ENCODE data around the gene NXPH4.

Gene NXPH4

DNA sequence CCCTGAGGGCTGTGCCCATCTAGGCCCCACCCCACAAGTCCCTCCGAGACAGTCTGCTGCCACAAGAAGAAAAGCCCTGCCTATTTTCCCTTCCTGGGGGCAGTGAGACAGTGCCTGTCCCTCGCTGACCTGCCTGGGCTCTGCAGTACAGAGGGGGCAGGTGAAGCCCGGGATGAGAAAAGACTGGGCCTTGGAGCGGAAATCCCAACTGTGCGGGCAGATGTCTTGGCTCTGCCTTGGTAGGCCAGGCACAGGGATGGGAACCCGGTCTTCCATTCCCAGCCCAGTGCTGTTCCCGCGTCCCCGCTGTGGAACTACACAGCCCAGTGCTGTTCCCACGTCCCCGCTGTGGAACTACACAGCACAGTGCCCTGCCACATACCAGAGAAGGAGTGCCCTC is 12.8 kb upstream of the NXPH4 start:
- ATAC-seq (ENCODE audit: low read depth), result no peak
- Histone ChIP-seq H3K4me1 (ENCODE audit: insufficient read depth, poor library complexity, severe bottlenecking) (no peaks in the 10 kb centered on the region), H3K27me3 (ENCODE audit: insufficient read depth, poor library complexity, severe bottlenecking) (no peaks in the 10 kb centered on the region), H3K4me3 (ENCODE audit: severe bottlenecking) (no peak overlapping the region), H3K36me3 (ENCODE audit: low read depth) (0 out of 2 replicates have a peak, but pooled peaks cover 4% of the 10 kb centered on the region), H3K9me3 (ENCODE audit: severe bottlenecking) (no peaks in the 10 kb centered on the region), H3K27ac (ENCODE audit: poor library complexity, severe bottlenecking) (no peak overlapping the region)
- TF ChIP-seq CTCF (IDR thresholded peaks at IDR 0.05; ENCODE audit: poor library complexity, severe bottlenecking), result no peak
- DNase-seq (ENCODE audit: low spot score), result no peak

- no peak overlapping the region for H3K4me3 ChIP-seq (ENCODE audit: severe bottlenecking)
- no peaks in the 10 kb centered on the region for H3K27me3 ChIP-seq (ENCODE audit: insufficient read depth, poor library complexity, severe bottlenecking)
- TF ChIP-seq CTCF (IDR thresholded peaks at IDR 0.05; ENCODE audit: poor library complexity, severe bottlenecking), result no peak
- H3K4me1 ChIP-seq (ENCODE audit: insufficient read depth, poor library complexity, severe bottlenecking), result no peaks in the 10 kb centered on the region
- no peak overlapping the region for H3K27ac ChIP-seq (ENCODE audit: poor library complexity, severe bottlenecking)
- DNase-seq (ENCODE audit: low spot score) (no peak), ATAC-seq (ENCODE audit: low read depth) (no peak)
- 0 out of 2 replicates have a peak, but pooled peaks cover 4% of the 10 kb centered on the region for H3K36me3 ChIP-seq (ENCODE audit: low read depth)
- H3K9me3 ChIP-seq (ENCODE audit: severe bottlenecking), result no peaks in the 10 kb centered on the region
Measured at GRCh38 chr12:57204454-57204853, 12.1 kb upstream of the NXPH4 start.

GRCh38 chr12:57205186-57205585 is 11.4 kb upstream of the NXPH4 start:
- ATAC-seq (ENCODE audit: low read depth) (no peak), DNase-seq (ENCODE audit: low spot score) (no peak)
- H3K9me3 ChIP-seq (ENCODE audit: severe bottlenecking), result no peaks in the 10 kb centered on the region
- no peak overlapping the region for H3K27ac ChIP-seq (ENCODE audit: poor library complexity, severe bottlenecking)
- H3K4me3 ChIP-seq (ENCODE audit: severe bottlenecking), result no peak overlapping the region
- H3K36me3 ChIP-seq (ENCODE audit: low read depth), result 0 out of 2 replicates have a peak, but pooled peaks cover 4% of the 10 kb centered on the region
- no peaks in the 10 kb centered on the region for H3K4me1 ChIP-seq (ENCODE audit: insufficient read depth, poor library complexity, severe bottlenecking)
- TF ChIP-seq CTCF (IDR thresholded peaks at IDR 0.05; ENCODE audit: poor library complexity, severe bottlenecking), result no peak
- H3K27me3 ChIP-seq (ENCODE audit: insufficient read depth, poor library complexity, severe bottlenecking), result no peaks in the 10 kb centered on the region

- H3K27me3 ChIP-seq (ENCODE audit: insufficient read depth, poor library complexity, severe bottlenecking), result no peaks in the 10 kb centered on the region
- H3K27ac ChIP-seq (ENCODE audit: poor library complexity, severe bottlenecking), result no peak overlapping the region
- ATAC-seq (ENCODE audit: low read depth) (no peak), DNase-seq (ENCODE audit: low spot score) (no peak)
- H3K9me3 ChIP-seq (ENCODE audit: severe bottlenecking), result no peaks in the 10 kb centered on the region
- H3K36me3 ChIP-seq (ENCODE audit: low read depth), result 0 out of 2 replicates have a peak, but pooled peaks cover 4% of the 10 kb centered on the region
- no peak for TF ChIP-seq CTCF (IDR thresholded peaks at IDR 0.05; ENCODE audit: poor library complexity, severe bottlenecking)
- no peak overlapping the region for H3K4me3 ChIP-seq (ENCODE audit: severe bottlenecking)
- H3K4me1 ChIP-seq (ENCODE audit: insufficient read depth, poor library complexity, severe bottlenecking), result no peaks in the 10 kb centered on the region
Measured at GRCh38 chr12:57205931-57206330, 10.7 kb upstream of the NXPH4 start.

DNA sequence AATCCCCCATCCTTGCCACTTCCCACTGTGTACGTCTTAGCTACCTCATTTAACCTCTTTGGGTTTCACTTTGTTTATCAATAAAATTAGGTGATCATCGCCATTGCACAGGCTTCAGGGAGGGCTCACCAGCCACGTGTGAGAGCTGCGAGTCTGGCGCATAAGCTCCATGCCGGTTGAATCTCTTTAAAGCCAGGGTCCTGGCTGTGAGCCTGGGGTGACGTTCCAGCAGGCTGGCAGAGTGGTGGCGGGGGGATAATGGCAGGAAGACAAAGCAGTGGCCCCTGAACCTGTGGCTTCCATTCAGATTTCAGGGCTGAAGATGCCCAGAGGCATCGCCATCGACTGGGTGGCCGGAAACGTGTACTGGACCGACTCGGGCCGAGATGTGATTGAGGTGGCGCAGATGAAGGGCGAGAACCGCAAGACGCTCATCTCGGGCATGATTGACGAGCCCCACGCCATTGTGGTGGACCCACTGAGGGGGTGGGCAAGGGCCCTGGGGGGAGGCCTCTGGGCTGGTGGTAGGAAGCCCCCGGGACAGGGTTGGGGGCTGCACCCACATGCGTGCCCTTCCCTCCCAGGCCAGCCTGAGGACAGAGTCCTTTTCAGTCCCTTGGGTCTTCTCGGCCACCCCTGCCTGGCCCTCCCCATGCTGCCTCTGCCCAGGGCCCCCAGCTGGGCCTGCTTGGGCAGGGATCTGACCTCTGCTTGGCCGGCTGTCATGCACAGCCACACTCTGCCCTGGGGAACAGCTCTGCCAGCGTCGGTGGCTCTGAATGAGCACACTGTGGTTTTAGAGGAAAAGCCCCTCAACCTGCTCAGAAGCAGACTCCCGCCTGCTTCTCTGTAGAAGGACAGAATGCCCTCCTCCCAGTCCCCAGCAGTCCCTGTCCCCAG is 8.6 kb upstream of the NXPH4 start:
- ATAC-seq (ENCODE audit: low read depth), result no peak
- Histone ChIP-seq H3K27ac (ENCODE audit: poor library complexity, severe bottlenecking) (no peak overlapping the region), H3K36me3 (ENCODE audit: low read depth) (0 out of 2 replicates have a peak, but pooled peaks cover under 1% of the 10 kb centered on the region), H3K9me3 (ENCODE audit: severe bottlenecking) (no peaks in the 10 kb centered on the region), H3K4me1 (ENCODE audit: insufficient read depth, poor library complexity, severe bottlenecking) (no peaks in the 10 kb centered on the region), H3K4me3 (ENCODE audit: severe bottlenecking) (no peak overlapping the region), H3K27me3 (ENCODE audit: insufficient read depth, poor library complexity, severe bottlenecking) (no peaks in the 10 kb centered on the region)
- no peak for DNase-seq (ENCODE audit: low spot score)
- TF ChIP-seq CTCF (IDR thresholded peaks at IDR 0.05; ENCODE audit: poor library complexity, severe bottlenecking), result no peak

Measured in RWPE2 (cell line).